ENCODE results near the gene TBPL2. TPM values are rescaled to one million over a fixed set of nuclear protein-coding genes. Genes with fewer than 3 reads are reported as not detected.

The TBPL2 gene
- total and polyA plus RNA-seq, 2 donors (not counting 3 experiments of a cell fraction or from before 2014, with no cell fraction given), result not detected

DNA sequence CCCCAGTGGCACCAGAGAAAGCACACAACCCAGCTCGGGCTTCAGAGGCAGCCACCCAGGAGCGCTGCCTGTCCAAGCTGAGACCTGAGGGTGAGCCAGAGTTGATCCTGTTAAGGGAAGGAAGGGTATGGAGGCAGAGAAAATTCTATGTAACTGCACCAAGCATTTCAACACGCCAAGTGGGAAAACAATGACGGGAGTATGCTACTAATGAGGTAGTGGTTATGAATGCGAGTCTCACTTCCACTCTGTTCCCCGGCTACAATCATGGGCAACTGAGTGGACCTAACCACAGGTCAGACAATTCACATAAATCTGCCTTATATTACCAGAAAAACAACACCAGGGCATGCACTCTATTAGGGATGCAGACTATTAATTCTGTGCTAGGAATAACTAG is 38.7 kb downstream of the TBPL2 start:
- TF ChIP-seq POLR2AphosphoS5 (IDR thresholded peaks at IDR 0.05; ENCODE audit: insufficient read depth, low read depth, low read length), result no peak
- FAIRE-seq, result no peak
- no TSS peak for BruUV-seq (replicated peaks)
- dilution Hi-C loops (cut with MboI; ENCODE audit: extremely low pct_ligation_motif_present, low sequenced_read_pairs) (no loop called here), intact Hi-C loops (cut with micrococcal nuclease) (no loop called here)
- POLR2A ChIA-PET, result no interaction called here
- Histone ChIP-seq H3K4me2 (ENCODE audit: insufficient read depth, low read length) (no peak overlapping the region), H3K4me3 (replicated peaks in 1 of 3; ENCODE audit: insufficient read depth in 1 of 3, low read depth in 1 of 3, low read length in 3 of 3) (no peak overlapping the region), H3K36me3 (ENCODE audit: control insufficient read depth in 2 of 2, extremely low read depth in 1 of 2, insufficient read depth in 2 of 2, low read length in 2 of 2) (no peaks in the 10 kb centered on the region), H3K9me1 (replicated peaks; ENCODE audit: control insufficient read depth, extremely low read depth, insufficient read depth, low read length) (no peaks in the 10 kb centered on the region), H3K9me3 (replicated peaks; ENCODE audit: control insufficient read depth, insufficient read depth, low read length) (no peaks in the 10 kb centered on the region), H2AFZ (ENCODE audit: low read depth, low read length) (no peak overlapping the region), H3K9ac (replicated peaks; ENCODE audit: extremely low read depth, insufficient read depth, low read length) (no peak overlapping the region), H3K4me1 (ENCODE audit: control insufficient read depth, extremely low read depth, insufficient read depth, low read length) (peaks cover 18% of the 10 kb centered on the region), H3K79me2 (ENCODE audit: control insufficient read depth, insufficient read depth, low read length) (peaks cover 22% of the 10 kb centered on the region), H4K20me1 (replicated peaks; ENCODE audit: control insufficient read depth, extremely low read depth, insufficient read depth, low read length) (no peaks in the 10 kb centered on the region), H3K27me3 (ENCODE audit: control insufficient read depth in 2 of 2, insufficient read depth in 2 of 2, low read length in 2 of 2) (no peaks in the 10 kb centered on the region), H3K27ac (ENCODE audit: insufficient read depth, low read depth, low read length) (no peak overlapping the region)
- no peak for DNase-seq (ENCODE audit: low read depth, low spot score)
- CTCF ChIA-PET, result no interaction called here

DNA sequence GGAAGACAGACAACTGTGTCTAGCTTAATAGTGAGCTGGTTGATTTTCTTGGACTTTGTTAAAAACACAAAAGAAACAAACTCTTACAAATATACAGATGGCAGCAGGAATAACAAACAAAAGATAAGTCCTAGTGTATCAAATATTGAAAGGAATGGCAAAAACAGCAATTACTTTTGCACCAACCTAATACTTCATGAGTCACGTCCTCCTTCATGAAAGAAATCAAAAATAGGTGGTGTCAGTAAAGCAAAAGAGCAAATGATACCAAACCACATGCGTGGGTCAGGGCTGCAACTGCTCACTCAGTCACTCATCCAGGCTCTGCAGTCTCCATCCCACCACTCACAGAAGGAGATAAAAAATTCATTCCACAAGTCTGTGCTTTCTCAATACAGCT is 40.6 kb downstream of the TBPL2 start:
- peaks cover 20% of the 10 kb centered on the region for H3K79me2 ChIP-seq (ENCODE audit: control insufficient read depth, insufficient read depth, low read length)
- no peak overlapping the region for H3K4me2 ChIP-seq (ENCODE audit: insufficient read depth, low read length)
- DNase-seq (ENCODE audit: low read depth, low spot score), result peak; percentile 52
- H3K9ac ChIP-seq (replicated peaks; ENCODE audit: extremely low read depth, insufficient read depth, low read length), result no peak overlapping the region
- H3K36me3 ChIP-seq (ENCODE audit: control insufficient read depth in 2 of 2, extremely low read depth in 1 of 2, insufficient read depth in 2 of 2, low read length in 2 of 2), result peaks cover 3% of the 10 kb centered on the region in 2 experiments
- TF ChIP-seq FOS (IDR thresholded peaks at IDR 0.05; ENCODE audit: borderline replicate concordance, insufficient read depth, low read length) (peak; percentile 31), MAX (IDR thresholded peaks at IDR 0.05; ENCODE audit: insufficient read depth, insufficient read length) (no peak)
- ChIA-PET POLR2A (no interaction called here), CTCF (interaction anchor here (1.0 to 1.5 kb wide), 2 partner anchors 11 to 154 kb away, joined by 3 to 4 read pairs; no protein-coding TSS in a partner anchor)
- no TSS peak for BruUV-seq (replicated peaks)
- FAIRE-seq, result peak; percentile 75
- no peaks in the 10 kb centered on the region for H3K9me1 ChIP-seq (replicated peaks; ENCODE audit: control insufficient read depth, extremely low read depth, insufficient read depth, low read length)
- intact Hi-C loops (cut with micrococcal nuclease), result no loop called here
- H3K4me3 ChIP-seq (replicated peaks in 1 of 3; ENCODE audit: insufficient read depth in 1 of 3, low read depth in 1 of 3, low read length in 3 of 3), result no peak overlapping the region
- no peaks in the 10 kb centered on the region for H4K20me1 ChIP-seq (replicated peaks; ENCODE audit: control insufficient read depth, extremely low read depth, insufficient read depth, low read length)
- dilution Hi-C loops (cut with MboI; ENCODE audit: extremely low pct_ligation_motif_present, low sequenced_read_pairs), result no loop called here
- H3K9me3 ChIP-seq (replicated peaks; ENCODE audit: control insufficient read depth, insufficient read depth, low read length), result no peaks in the 10 kb centered on the region
- peak overlapping the region; percentile 74 for H3K27ac ChIP-seq (ENCODE audit: insufficient read depth, low read depth, low read length)
- peaks cover 18% of the 10 kb centered on the region for H3K4me1 ChIP-seq (ENCODE audit: control insufficient read depth, extremely low read depth, insufficient read depth, low read length)
- H2AFZ ChIP-seq (ENCODE audit: low read depth, low read length), result no peak overlapping the region
- no peaks in the 10 kb centered on the region for H3K27me3 ChIP-seq (ENCODE audit: control insufficient read depth in 2 of 2, insufficient read depth in 2 of 2, low read length in 2 of 2)

Data from endothelial cell of umbilical vein (primary cell).